ENCODE data around the gene EFNA3. TPM values are rescaled to one million over a fixed set of nuclear protein-coding genes. Genes with fewer than 3 reads are reported as not detected.

EFNA3 gene
- total and polyA plus RNA-seq, 2 experiments from 2014 or later = 2.7 to 3.0 TPM

DNA sequence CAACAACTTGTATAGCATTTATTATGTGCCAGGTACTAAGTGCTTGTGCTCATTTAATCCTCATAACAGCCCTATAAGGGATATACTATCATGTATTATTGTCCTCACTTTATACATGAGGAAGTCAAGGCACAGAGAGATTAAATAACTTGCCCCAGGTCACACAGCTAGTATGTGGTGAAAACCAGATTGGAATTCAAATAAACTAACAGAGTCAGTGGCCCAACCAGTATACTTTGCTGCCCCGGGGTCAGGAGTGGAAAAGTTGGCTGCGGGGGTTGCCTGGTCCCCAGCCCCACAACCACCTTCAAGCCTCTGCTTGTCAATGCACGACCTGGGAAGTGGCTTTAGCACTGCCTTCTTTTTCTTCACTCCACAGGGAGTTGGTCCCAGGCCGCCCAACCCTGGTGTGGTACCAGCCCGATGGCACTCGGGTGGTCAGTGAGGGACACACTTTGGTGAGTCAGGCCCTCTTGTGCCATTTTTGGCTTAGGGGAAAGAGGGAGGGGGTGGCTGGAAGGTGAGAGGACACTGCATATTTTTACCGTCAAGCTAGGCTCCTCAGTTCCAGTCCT lies 25.0 kb upstream of the EFNA3 start:
- H2AFZ ChIP-seq = no peak overlapping the region
- H3K36me3 ChIP-seq (ENCODE audit: low read depth) = no peaks in the 10 kb centered on the region

DNA sequence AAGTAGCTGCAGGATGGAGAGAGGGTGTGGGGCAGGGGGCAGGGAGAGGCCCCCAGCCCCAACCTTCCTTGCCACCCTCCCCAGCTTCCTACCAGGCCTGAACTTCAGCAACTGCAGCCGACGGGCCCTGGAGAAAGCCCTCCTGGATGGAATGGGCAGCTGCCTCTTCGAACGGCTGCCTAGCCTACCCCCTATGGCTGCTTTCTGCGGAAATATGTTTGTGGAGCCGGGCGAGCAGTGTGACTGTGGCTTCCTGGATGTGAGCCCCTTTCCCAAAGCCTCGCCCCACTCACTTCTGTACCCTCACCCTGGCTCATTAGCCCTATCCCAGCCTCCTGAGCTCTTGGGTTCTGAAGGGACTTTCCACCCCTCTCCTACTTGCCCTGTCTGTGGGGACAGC lies 21.5 kb upstream of the EFNA3 start:
- in situ Hi-C loops (cut with MboI) = no loop called here

More for the DNA sequence above, 25.0 kb upstream of the EFNA3 start:
- in situ Hi-C loops (cut with MboI) = no loop called here
- Histone ChIP-seq H3K79me2 (ENCODE audit: insufficient read depth) (no peaks in the 10 kb centered on the region), H3K4me1 (ENCODE audit: insufficient read depth) (peaks cover 9% of the 10 kb centered on the region), H3K4me3 (no peak overlapping the region), H4K20me1 (ENCODE audit: insufficient read depth) (no peaks in the 10 kb centered on the region), H3K4me2 (ENCODE audit: unreplicated experiment) (no peak overlapping the region), H3K9me2 (ENCODE audit: insufficient read depth) (no peaks in the 10 kb centered on the region), H3K9me3 (ENCODE audit: low read depth) (no peaks in the 10 kb centered on the region), H3K27me3 (replicated peaks; ENCODE audit: insufficient read depth) (no peaks in the 10 kb centered on the region), H3F3A (ENCODE audit: insufficient read depth) (peaks cover 10% of the 10 kb centered on the region), H3K9ac (no peak overlapping the region), H3K27ac (no peak overlapping the region)
- TF ChIP-seq EZH2phosphoT487 (IDR thresholded peaks at IDR 0.05; ENCODE audit: insufficient read depth, low read depth) (no peak), EZH2 (IDR thresholded peaks at IDR 0.05; ENCODE audit: insufficient read depth, poor library complexity, severe bottlenecking) (no peak)
- DNase-seq = no peak
- 88 to 97% methylated on average over 7 of the region's 7 CpGs for WGBS, 2 experiments (ENCODE audit: low coverage in 1 of 2, low lambda C conversion rate in 2 of 2, missing lambda C conversion rate in 2 of 2)

DNA sequence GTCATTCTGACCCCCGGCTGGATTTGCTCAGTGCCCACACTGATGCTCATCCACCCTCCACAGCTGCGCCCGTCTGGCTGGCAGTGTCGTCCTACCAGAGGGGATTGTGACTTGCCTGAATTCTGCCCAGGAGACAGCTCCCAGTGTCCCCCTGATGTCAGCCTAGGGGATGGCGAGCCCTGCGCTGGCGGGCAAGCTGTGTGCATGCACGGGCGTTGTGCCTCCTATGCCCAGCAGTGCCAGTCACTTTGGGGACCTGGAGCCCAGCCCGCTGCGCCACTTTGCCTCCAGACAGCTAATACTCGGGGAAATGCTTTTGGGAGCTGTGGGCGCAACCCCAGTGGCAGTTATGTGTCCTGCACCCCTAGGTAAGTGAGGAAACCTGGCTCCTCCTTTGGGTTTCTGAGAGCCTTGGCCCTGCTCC lies 20.8 kb upstream of the EFNA3 start:
- H3K27me3 ChIP-seq (replicated peaks; ENCODE audit: insufficient read depth) = no peaks in the 10 kb centered on the region
- no peaks in the 10 kb centered on the region for H3K9me3 ChIP-seq (ENCODE audit: low read depth)
- no peak for DNase-seq
- no peaks in the 10 kb centered on the region for H3K9me2 ChIP-seq (ENCODE audit: insufficient read depth)
- no peak overlapping the region for H3K4me3 ChIP-seq
- H3K79me2 ChIP-seq (ENCODE audit: insufficient read depth) = no peaks in the 10 kb centered on the region
- H4K20me1 ChIP-seq (ENCODE audit: insufficient read depth) = no peaks in the 10 kb centered on the region
- H3K27ac ChIP-seq = no peak overlapping the region
- no peak overlapping the region for H3K9ac ChIP-seq
- no peaks in the 10 kb centered on the region for H3K4me1 ChIP-seq (ENCODE audit: insufficient read depth)
- TF ChIP-seq EZH2 (IDR thresholded peaks at IDR 0.05; ENCODE audit: insufficient read depth, poor library complexity, severe bottlenecking) = no peak
- no peak for TF ChIP-seq EZH2phosphoT487 (IDR thresholded peaks at IDR 0.05; ENCODE audit: insufficient read depth, low read depth)
- in situ Hi-C loops (cut with MboI) = no loop called here
- H3K36me3 ChIP-seq (ENCODE audit: low read depth) = no peaks in the 10 kb centered on the region
- 96 to 98% methylated on average over 13 of the region's 13 CpGs for WGBS, 2 experiments (ENCODE audit: low coverage in 1 of 2, low lambda C conversion rate in 2 of 2, missing lambda C conversion rate in 2 of 2)
- no peaks in the 10 kb centered on the region for H3F3A ChIP-seq (ENCODE audit: insufficient read depth)
- H3K4me2 ChIP-seq (ENCODE audit: unreplicated experiment) = no peak overlapping the region
- H2AFZ ChIP-seq = no peak overlapping the region

More for the DNA sequence above, 21.5 kb upstream of the EFNA3 start:
- WGBS, 2 experiments (ENCODE audit: low coverage in 1 of 2, low lambda C conversion rate in 2 of 2, missing lambda C conversion rate in 2 of 2) = 88% methylated on average over 8 of the region's 8 CpGs
- DNase-seq = no peak
- Histone ChIP-seq H2AFZ (no peak overlapping the region), H3K4me2 (ENCODE audit: unreplicated experiment) (no peak overlapping the region), H3K27ac (no peak overlapping the region), H3F3A (ENCODE audit: insufficient read depth) (no peaks in the 10 kb centered on the region), H3K9ac (no peak overlapping the region), H3K79me2 (ENCODE audit: insufficient read depth) (no peaks in the 10 kb centered on the region), H3K4me1 (ENCODE audit: insufficient read depth) (no peaks in the 10 kb centered on the region), H3K4me3 (no peak overlapping the region), H3K9me3 (ENCODE audit: low read depth) (no peaks in the 10 kb centered on the region), H3K27me3 (replicated peaks; ENCODE audit: insufficient read depth) (no peaks in the 10 kb centered on the region), H3K36me3 (ENCODE audit: low read depth) (no peaks in the 10 kb centered on the region), H3K9me2 (ENCODE audit: insufficient read depth) (no peaks in the 10 kb centered on the region), H4K20me1 (ENCODE audit: insufficient read depth) (no peaks in the 10 kb centered on the region)
- no peak for TF ChIP-seq EZH2phosphoT487 (IDR thresholded peaks at IDR 0.05; ENCODE audit: insufficient read depth, low read depth)
- no peak for TF ChIP-seq EZH2 (IDR thresholded peaks at IDR 0.05; ENCODE audit: insufficient read depth, poor library complexity, severe bottlenecking)

DNA sequence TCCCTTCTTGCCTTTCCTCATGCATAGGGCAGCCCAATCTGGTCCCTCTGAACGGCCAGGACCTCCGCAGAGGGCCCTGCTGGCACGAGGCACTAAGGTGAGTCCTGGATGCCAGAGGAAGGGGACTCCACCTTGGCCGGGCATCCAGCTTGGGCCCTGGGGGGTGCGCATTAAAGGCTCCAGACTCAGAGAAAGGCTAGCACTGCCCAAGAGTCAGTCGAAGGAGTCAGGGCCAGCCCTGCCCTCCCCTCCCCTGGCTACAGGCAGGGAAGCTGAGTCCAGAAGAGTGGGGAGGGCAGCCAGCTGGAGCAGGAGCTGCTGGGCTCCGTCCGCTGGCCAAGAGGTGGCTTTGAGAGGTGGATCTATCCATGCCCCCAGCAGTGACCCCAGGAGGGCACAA lies 17.9 kb upstream of the EFNA3 start:
- TF ChIP-seq EZH2phosphoT487 (IDR thresholded peaks at IDR 0.05; ENCODE audit: insufficient read depth, low read depth) (no peak), EZH2 (IDR thresholded peaks at IDR 0.05; ENCODE audit: insufficient read depth, poor library complexity, severe bottlenecking) (no peak)
- H4K20me1 ChIP-seq (ENCODE audit: insufficient read depth) = no peaks in the 10 kb centered on the region
- H3K9me3 ChIP-seq (ENCODE audit: low read depth) = no peaks in the 10 kb centered on the region
- H3K27ac ChIP-seq = no peak overlapping the region
- in situ Hi-C loops (cut with MboI) = no loop called here
- no peaks in the 10 kb centered on the region for H3K9me2 ChIP-seq (ENCODE audit: insufficient read depth)
- no peaks in the 10 kb centered on the region for H3K36me3 ChIP-seq (ENCODE audit: low read depth)
- H3K79me2 ChIP-seq (ENCODE audit: insufficient read depth) = peaks cover 3% of the 10 kb centered on the region; the same call in 1 of the 2 replicates
- no peak overlapping the region for H3K4me3 ChIP-seq
- no peak overlapping the region for H2AFZ ChIP-seq
- peaks cover 3% of the 10 kb centered on the region; the same call in 1 of the 2 replicates for H3K4me1 ChIP-seq (ENCODE audit: insufficient read depth)
- 67 to 70% methylated on average over 6 to 8 of the region's 8 CpGs for WGBS, 2 experiments (ENCODE audit: low coverage in 1 of 2, low lambda C conversion rate in 2 of 2, missing lambda C conversion rate in 2 of 2)
- H3K27me3 ChIP-seq (replicated peaks; ENCODE audit: insufficient read depth) = no peaks in the 10 kb centered on the region
- no peak for DNase-seq
- no peak overlapping the region for H3K4me2 ChIP-seq (ENCODE audit: unreplicated experiment)
- no peaks in the 10 kb centered on the region for H3F3A ChIP-seq (ENCODE audit: insufficient read depth)
- H3K9ac ChIP-seq = no peak overlapping the region

Measured in GM23248 (cell line).